ENCODE data around the gene LSM7. TPM values are rescaled to one million over a fixed set of nuclear protein-coding genes. Genes with fewer than 3 reads are reported as not detected.

LSM7 gene
- total RNA-seq, 3 donors from 2014 or later (not counting 1 experiment from before 2014, with no cell fraction given), result 52.0 to 80.2 (median 77.4) TPM

DNA sequence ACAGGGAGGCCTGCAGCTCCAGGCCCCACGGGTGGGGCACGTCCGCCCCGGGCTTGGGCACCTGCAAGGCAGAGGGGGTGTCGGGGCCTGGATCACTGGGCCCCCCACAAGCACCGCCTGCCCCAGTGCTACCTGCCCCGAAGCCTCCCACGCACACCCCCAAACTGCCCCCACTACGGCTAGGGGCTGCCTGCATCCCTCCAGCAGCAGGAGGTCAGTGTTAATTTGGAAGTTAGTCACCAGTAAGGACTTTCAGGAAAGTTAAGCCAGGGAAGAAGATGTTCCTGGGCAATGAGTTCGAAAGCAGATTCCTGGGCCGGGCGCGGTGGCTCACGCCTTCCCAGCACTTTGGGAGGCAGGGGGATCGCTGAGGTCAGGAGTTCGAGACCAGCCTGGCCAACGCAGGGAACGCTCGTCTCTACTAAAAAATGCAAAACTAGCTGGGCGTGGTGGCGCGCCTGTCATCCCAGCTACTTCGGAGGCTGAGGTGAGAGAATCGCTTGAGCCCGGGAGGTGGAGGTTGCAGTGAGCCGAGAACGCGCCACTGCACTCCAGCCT is 51.9 kb downstream of the LSM7 start:
- no peaks in the 10 kb centered on the region for H3K9me3 Mint-ChIP-seq
- ATAC-seq (no peak), DNase-seq (no peak)
- H3K4me1 Mint-ChIP-seq, result peaks cover 23 to 50% of the 10 kb centered on the region in 2 donors
- WGBS (ENCODE audit: insufficient coverage), result 95% methylated on average over 28 of the region's 28 CpGs
- H3K27me3 Mint-ChIP-seq (ENCODE audit: low read depth in 2 of 2), result no peaks in the 10 kb centered on the region
- Histone ChIP-seq H3K27ac (ENCODE audit: low read length) (no peak overlapping the region), H3K36me3 (ENCODE audit: control insufficient read depth, insufficient read depth, low read length) (peaks cover 18% of the 10 kb centered on the region), H3K4me1 (ENCODE audit: control insufficient read depth, insufficient read depth, low read length) (peaks cover 52% of the 10 kb centered on the region), H3K4me3 (ENCODE audit: low read length) (no peak overlapping the region), H3K9me3 (ENCODE audit: control insufficient read depth, insufficient read depth, low read length) (no peaks in the 10 kb centered on the region), H3K27me3 (ENCODE audit: control insufficient read depth, insufficient read depth, low read length) (no peaks in the 10 kb centered on the region)
- peak overlapping the region; percentile 16 to 51 for H3K27ac Mint-ChIP-seq
- TF ChIP-seq, protein P1, sequence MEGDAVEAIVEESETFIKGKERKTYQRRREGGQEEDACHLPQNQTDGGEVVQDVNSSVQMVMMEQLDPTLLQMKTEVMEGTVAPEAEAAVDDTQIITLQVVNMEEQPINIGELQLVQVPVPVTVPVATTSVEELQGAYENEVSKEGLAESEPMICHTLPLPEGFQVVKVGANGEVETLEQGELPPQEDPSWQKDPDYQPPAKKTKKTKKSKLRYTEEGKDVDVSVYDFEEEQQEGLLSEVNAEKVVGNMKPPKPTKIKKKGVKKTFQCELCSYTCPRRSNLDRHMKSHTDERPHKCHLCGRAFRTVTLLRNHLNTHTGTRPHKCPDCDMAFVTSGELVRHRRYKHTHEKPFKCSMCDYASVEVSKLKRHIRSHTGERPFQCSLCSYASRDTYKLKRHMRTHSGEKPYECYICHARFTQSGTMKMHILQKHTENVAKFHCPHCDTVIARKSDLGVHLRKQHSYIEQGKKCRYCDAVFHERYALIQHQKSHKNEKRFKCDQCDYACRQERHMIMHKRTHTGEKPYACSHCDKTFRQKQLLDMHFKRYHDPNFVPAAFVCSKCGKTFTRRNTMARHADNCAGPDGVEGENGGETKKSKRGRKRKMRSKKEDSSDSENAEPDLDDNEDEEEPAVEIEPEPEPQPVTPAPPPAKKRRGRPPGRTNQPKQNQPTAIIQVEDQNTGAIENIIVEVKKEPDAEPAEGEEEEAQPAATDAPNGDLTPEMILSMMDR (IDR thresholded peaks at IDR 0.05), result no peak
- H3K36me3 Mint-ChIP-seq, result no peaks in the 10 kb centered on the region
- H3K4me3 Mint-ChIP-seq, result no peak overlapping the region
- intact Hi-C loops (cut with micrococcal nuclease), result loop anchor here (10.0 kb wide), 1 partner anchor 48 kb away; the partner anchor contains the start of genes LSM7 and SPPL2B

DNA sequence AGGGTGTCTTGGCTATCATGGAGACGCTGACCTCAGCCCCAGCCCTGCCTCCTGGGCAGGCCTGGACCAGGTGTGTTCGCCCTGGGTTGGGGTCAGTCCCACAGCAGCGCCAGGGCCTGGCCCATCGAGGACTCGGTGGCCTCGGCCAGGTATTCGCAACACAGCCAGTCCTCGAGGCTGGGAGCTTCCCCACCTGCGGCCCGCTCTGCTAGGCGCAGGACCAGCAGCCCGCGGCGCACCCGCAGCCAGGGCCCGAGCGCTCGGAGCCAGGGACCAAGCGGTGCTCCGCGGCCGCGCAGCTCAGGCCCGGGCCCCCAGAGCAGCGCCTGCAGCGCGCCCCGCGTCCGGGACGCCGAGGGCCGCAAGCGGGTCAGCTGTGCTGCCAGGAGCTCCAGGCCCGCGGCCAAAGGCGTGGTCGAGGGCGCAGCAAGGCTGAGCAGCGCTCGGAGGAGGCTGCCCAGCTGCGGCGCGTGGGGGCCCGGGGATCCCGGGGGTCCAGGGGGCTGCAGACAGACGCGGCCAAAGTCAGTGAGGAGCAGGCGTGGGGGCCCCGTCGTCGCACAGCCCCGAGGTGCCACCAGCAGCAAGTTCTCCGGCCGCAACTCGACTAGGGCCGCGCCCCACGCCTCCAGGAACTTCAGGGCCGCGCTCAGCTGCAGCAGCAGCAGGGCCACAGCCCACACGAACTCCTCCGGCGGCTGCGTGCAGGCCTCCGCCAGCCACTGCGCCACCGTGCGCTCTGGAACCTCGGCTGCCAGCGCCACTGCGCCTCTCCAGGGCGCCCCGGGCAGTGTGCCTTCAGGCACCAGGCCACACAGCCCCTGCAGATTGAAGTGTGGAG is 52.6 kb downstream of the LSM7 start:
- no peak for ATAC-seq
- no peak for DNase-seq
- intact Hi-C loops (cut with micrococcal nuclease), result loop anchor here (10.0 kb wide), 1 partner anchor 49 kb away; the partner anchor contains the start of genes LSM7 and SPPL2B
- peak overlapping the region in 1 of 2 donors; percentile 97 for H3K27ac Mint-ChIP-seq
- peaks cover 26 to 55% of the 10 kb centered on the region in 2 donors for H3K4me1 Mint-ChIP-seq
- TF ChIP-seq, protein P1 (IDR thresholded peaks at IDR 0.05), result no peak
- H3K9me3 Mint-ChIP-seq, result no peaks in the 10 kb centered on the region
- H3K4me3 ChIP-seq (ENCODE audit: low read length), result no peak overlapping the region
- peaks cover 20% of the 10 kb centered on the region for H3K36me3 ChIP-seq (ENCODE audit: control insufficient read depth, insufficient read depth, low read length)
- H3K27me3 Mint-ChIP-seq (ENCODE audit: low read depth in 2 of 2), result no peaks in the 10 kb centered on the region
- H3K4me1 ChIP-seq (ENCODE audit: control insufficient read depth, insufficient read depth, low read length), result peaks cover 54% of the 10 kb centered on the region
- H3K27me3 ChIP-seq (ENCODE audit: control insufficient read depth, insufficient read depth, low read length), result no peaks in the 10 kb centered on the region
- WGBS (ENCODE audit: insufficient coverage), result 94% methylated on average over 74 of the region's 74 CpGs
- H3K36me3 Mint-ChIP-seq, result no peaks in the 10 kb centered on the region
- peak overlapping the region; percentile 8 for H3K27ac ChIP-seq (ENCODE audit: low read length)
- H3K9me3 ChIP-seq (ENCODE audit: control insufficient read depth, insufficient read depth, low read length), result no peaks in the 10 kb centered on the region
- H3K4me3 Mint-ChIP-seq, result no peak overlapping the region

DNA sequence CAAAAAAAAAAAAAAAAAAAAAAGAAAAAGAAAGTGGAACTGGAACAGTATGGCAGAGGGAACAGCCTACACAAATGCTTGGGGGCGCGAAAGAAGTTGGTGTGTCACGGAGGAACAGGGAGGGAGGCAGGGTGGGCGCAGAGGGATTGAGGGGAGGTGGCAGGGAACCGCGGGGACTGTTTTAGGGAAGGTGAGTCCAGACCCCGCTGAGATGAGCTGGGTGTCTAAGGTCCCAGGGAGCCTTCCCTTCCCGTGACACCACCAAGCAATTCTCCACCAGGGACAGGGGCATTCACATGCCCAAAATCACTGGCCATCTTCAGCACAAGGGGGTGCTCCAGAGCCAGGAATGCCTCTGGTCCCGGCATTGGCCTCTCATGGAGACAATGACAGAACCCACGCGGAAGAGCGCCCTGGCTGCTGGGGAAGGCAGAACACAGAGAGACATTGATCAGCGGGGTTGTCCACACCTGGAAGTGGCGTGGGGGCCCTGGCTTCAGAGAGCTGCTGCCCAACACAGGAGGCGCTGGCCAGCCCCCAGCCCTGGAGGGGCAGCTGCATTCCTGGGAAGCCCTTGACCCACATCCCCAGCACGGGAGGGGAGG is 53.4 kb downstream of the LSM7 start:
- Mint-ChIP-seq H3K27me3 (ENCODE audit: low read depth in 2 of 2) (no peaks in the 10 kb centered on the region), H3K4me3 (peak overlapping the region; percentile 31), H3K27ac (peak overlapping the region; percentile 87 to 97), H3K9me3 (no peaks in the 10 kb centered on the region), H3K36me3 (no peaks in the 10 kb centered on the region), H3K4me1 (peaks cover 26 to 57% of the 10 kb centered on the region in 2 donors)
- Histone ChIP-seq H3K27ac (ENCODE audit: low read length) (peak overlapping the region; percentile 8), H3K9me3 (ENCODE audit: control insufficient read depth, insufficient read depth, low read length) (no peaks in the 10 kb centered on the region), H3K4me1 (ENCODE audit: control insufficient read depth, insufficient read depth, low read length) (peaks cover 47% of the 10 kb centered on the region), H3K27me3 (ENCODE audit: control insufficient read depth, insufficient read depth, low read length) (no peaks in the 10 kb centered on the region), H3K4me3 (ENCODE audit: low read length) (no peak overlapping the region), H3K36me3 (ENCODE audit: control insufficient read depth, insufficient read depth, low read length) (peaks cover 20% of the 10 kb centered on the region)
- TF ChIP-seq, protein P1 (IDR thresholded peaks at IDR 0.05), result peak; percentile 22
- intact Hi-C loops (cut with micrococcal nuclease), result loop anchor here (10.0 kb wide), 1 partner anchor 50 kb away; the partner anchor contains the start of genes LSM7 and SPPL2B
- ATAC-seq, result peak in 2 of 3 donors; percentile 8 to 9
- DNase-seq, result peak in 1 of 2 donors; percentile 74
- 70% methylated on average over 16 of the region's 16 CpGs for WGBS (ENCODE audit: insufficient coverage)

Data from natural killer cell (primary cell).